Adrenal gland (tissue), 12 donors: ENCODE data around the gene LSM14B. TPM values are rescaled to one million over a fixed set of nuclear protein-coding genes. Genes with fewer than 3 reads are reported as not detected.
"Not testable (repeated sequence)": the region's sequence is repeated elsewhere in the genome, so short reads cannot be mapped to it uniquely, and the experiment has no call there.

Source experiments
- DNase-seq, 7 donors: peaks; one replicate each; pipeline ENCODE4 v3.0.0-alpha.2; 2019 to 2020
- H3K27ac ChIP-seq, 5 donors: fragments of 200-600 bp; sonication (generic) in 4 of 5; 1 replicate in 3 of 5; 2 replicates in 2 of 5; pipeline versions ENCODE4 v1.5.1 to v1.8.0; 2016 to 2020; ENCODE audit warnings: mild to moderate bottlenecking in 1 of 5
- H3K27me3 ChIP-seq: fragments of 200-600 bp; 2 replicates; pipeline ENCODE4 v1.8.0; 2021
- H3K36me3 ChIP-seq, 2 donors: fragments of 200-600 bp; replicated peaks in 1 of 2; 1 replicate in 1 of 2; 2 replicates in 1 of 2; pipeline versions ENCODE4 v1.5.1 to v1.8.0; 2018 to 2022
- H3K4me1 ChIP-seq, 2 donors: fragments of 200-600 bp; replicated peaks in 1 of 2; 1 replicate in 1 of 2; 2 replicates in 1 of 2; pipeline versions ENCODE4 v1.5.1 to v1.8.0; 2018 to 2021
- H3K4me3 ChIP-seq, 4 donors: fragments of 200-600 bp; sonication (generic) in 3 of 4; one replicate each; pipeline ENCODE4 v1.5.1; 2016 to 2018
- H3K9me3 ChIP-seq, 3 donors: fragments of 200-600 bp; sonication (generic) in 1 of 3; replicated peaks in 1 of 3; 1 replicate in 2 of 3; 2 replicates in 1 of 3; pipeline versions ENCODE4 v1.5.1 to v1.8.0; 2016 to 2021
- POLR2A ChIP-seq, 2 donors: fragments of 450-650 bp; IDR thresholded peaks; one replicate each; pipeline ENCODE4 v1.6.1; 2017; ENCODE audit warnings: antibody characterized with exemption in 2 of 2, mild to moderate bottlenecking in 2 of 2, moderate library complexity in 1 of 2
- WGBS, 4 donors: extraction: QIAGEN DNeasy Blood & Tissue Kit in 2 of 4; methylation state at CpG; one replicate each; pipeline versions ENCODE4 v1.1.5 to v1.1.7; 2013 to 2017; 5-methylcytosine and 5-hydroxymethylcytosine counted together
- intact Hi-C, 2 donors: fragments of 100-400 bp; cut with DNase I; formaldehyde crosslinking; loops; one replicate each; pipeline versions ENCODE4 v1.14.1 to v1.15.0; 2022 to 2023
- polyA plus RNA-seq, 3 donors: library from polyadenylated mRNA; stranded (reverse); fragments of 200-250 nt in 2 of 3; fragments of 350-450 nt in 1 of 3; fragmentation: Illumina TruSeq in 1 of 3; extraction: RNeasy Lipid Tissue Mini Kit (QIAGEN cat#74804) in 1 of 3; gene quantifications; one replicate each; pipeline ENCODE4 v1.2.3, GENCODE V29; 2013 to 2014
- total RNA-seq, 9 donors: library from RNA; depleted of rRNA in 4 of 9; stranded (reverse); fragments of >200 nt in 4 of 9; fragments of 120-200 nt in 1 of 9; fragmentation: NEBNext Ultra II Directional in 1 of 9; extraction: Animal tissue kit (Norgen Biotek cat#: 25700) in 1 of 9; gene quantifications; one replicate each; pipeline versions ENCODE4 v1.1.0 to v1.2.4, GENCODE V29; 2013 to 2023
- TF ChIP-seq, protein P1 (sequence below), 6 experiments: fragments of 450-650 bp in 4 of 6; fragments of 200-600 bp in 2 of 6; sonication (generic) in 1 of 6; IDR thresholded peaks; 1 replicate in 5 of 6; 2 replicates in 1 of 6; pipeline versions ENCODE4 v1.5.1 to v1.8.0; 2016 to 2021; ENCODE audit warnings: antibody characterized with exemption in 6 of 6, mild to moderate bottlenecking in 2 of 6, moderate library complexity in 1 of 6
- donor health status: healthy with polysubstance abuse.
- donor health status: Bipolar disorder and iron deficiency.
- donor health status: DM: yes; HTN: yes; CAD: no.
- donor health status: DM: no; HTN: no; CAD: no.
- donor health status: DM: no; HTN: no; CAD: no.
- donor health status: DM: yes; HTN: yes; CAD: no.

LSM14B gene
- total and polyA plus RNA-seq, 12 donors = 17.6 to 47.0 (median 29.2) TPM

DNA sequence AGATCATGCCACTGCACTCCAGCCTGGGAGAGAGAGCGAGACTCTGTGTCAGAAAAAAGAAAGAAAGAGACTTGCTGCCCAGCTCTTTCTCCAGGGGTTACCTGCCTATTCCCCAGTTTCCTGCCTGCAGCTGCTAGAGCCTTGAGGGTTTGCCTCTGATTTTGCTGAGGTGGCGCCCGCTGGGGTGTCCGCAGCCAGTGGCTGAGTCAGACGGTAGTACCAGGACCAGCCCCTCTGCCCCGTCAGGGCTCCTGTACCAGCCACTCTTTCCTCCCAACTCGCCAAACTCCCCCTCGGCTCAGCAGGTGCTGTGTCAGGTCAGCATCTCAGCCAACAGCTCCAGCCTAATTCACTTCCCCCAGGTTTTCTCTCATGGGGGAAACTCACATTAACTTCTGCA, 7.4 kb upstream of the LSM14B start:
- Histone ChIP-seq H3K4me1 (no peaks in the 10 kb centered on the region), H3K27ac (no peak overlapping the region), H3K9me3 (peaks cover 0 to 6% (median 0%) of the 10 kb centered on the region in 3 donors), H3K27me3 (no peaks in the 10 kb centered on the region), H3K4me3 (no peak overlapping the region), H3K36me3 (no peaks in the 10 kb centered on the region)
- intact Hi-C loops = loop anchor here in 1 of 2 donors (5.0 kb wide), 1 partner anchor 48 kb away; the partner anchor contains the start of gene TAF4
- no peak for DNase-seq
- 59 to 75% (median 67%) methylated on average over 8 of the region's 8 CpGs for WGBS, 4 donors
- no peak for TF ChIP-seq POLR2A (IDR thresholded peaks at IDR 0.05)
- TF ChIP-seq, protein P1, sequence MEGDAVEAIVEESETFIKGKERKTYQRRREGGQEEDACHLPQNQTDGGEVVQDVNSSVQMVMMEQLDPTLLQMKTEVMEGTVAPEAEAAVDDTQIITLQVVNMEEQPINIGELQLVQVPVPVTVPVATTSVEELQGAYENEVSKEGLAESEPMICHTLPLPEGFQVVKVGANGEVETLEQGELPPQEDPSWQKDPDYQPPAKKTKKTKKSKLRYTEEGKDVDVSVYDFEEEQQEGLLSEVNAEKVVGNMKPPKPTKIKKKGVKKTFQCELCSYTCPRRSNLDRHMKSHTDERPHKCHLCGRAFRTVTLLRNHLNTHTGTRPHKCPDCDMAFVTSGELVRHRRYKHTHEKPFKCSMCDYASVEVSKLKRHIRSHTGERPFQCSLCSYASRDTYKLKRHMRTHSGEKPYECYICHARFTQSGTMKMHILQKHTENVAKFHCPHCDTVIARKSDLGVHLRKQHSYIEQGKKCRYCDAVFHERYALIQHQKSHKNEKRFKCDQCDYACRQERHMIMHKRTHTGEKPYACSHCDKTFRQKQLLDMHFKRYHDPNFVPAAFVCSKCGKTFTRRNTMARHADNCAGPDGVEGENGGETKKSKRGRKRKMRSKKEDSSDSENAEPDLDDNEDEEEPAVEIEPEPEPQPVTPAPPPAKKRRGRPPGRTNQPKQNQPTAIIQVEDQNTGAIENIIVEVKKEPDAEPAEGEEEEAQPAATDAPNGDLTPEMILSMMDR (IDR thresholded peaks at IDR 0.05) = no peak

DNA sequence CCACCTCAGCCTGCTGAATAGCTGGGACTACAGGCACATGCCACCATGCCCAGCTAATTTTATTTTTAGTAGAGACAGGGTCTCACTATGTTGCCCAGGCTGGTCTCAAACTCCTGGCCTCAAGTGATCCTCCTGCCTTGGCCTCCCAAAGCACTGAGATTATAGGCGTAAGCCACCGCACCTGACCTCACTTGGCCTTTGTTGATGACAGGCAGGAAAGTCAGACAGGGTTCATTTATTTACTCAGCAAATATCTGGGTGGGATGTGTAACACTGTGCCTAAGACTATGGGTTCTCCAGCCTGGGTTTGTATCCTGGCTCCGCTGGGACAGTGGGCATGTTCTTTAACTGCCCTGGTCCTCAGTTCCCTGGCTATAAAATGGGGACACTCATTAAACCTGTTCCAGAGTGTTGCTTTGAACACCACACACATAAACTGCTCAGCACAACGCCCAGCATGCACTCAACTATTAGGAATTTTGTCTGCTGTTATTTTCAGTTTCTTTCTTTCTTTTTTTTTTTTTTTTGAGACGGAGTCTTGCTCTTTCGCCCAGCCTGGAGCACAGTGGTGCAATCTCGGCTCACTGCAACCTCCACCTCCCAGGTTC, 6.4 kb upstream of the LSM14B start:
- not testable (repeated sequence) for H3K4me3 ChIP-seq, H3K4me1 ChIP-seq, H3K36me3 ChIP-seq, H3K27ac ChIP-seq, DNase-seq, H3K9me3 ChIP-seq, H3K27me3 ChIP-seq
- intact Hi-C loops = loop anchor here in 1 of 2 donors (5.0 kb wide), 1 partner anchor 49 kb away; the partner anchor contains the start of gene TAF4
- 80 to 86% (median 84%) methylated on average over 6 to 7 of the region's 7 CpGs for WGBS, 4 donors

DNA sequence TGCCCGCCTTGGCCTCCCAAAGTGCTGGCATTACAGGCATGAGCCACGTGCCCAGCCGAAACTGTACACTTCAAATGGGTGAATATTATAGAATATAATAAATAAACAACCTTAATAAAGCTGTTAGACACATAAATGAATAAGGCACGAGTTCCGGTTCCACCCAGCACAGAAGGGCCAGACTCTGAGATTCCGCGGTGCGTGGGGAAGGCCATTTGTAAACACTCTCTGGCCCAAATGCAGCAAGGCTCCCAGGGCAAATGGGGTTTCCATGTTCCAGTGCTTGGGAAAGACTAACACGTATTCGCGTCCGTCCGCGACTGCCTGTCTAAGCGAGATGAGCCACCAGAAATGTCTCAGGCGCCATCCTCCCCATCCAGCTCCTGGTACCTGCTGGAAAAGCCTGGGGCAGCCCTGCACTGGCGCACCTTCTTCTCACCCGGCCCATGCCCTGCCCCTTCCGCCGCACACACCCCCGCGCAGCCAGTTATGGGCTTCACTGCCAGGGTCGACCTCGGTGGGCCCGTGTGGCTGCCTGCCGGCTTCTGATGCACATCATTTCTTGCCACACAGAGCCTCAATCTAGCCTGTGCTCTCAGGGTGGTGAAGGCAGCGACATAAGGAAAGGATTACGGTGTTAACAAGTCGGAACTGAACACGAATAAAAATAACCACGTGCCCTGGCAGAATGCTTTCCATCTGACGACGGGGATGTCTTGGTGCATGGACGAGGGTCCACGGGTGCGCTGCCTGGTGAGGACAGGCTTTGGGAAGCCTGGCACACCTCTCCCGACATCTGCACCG, 5.5 kb upstream of the LSM14B start:
- Histone ChIP-seq H3K4me1 (no peaks in the 10 kb centered on the region), H3K36me3 (no peaks in the 10 kb centered on the region), H3K4me3 (no peak overlapping the region), H3K27ac (no peak overlapping the region), H3K27me3 (no peaks in the 10 kb centered on the region), H3K9me3 (peaks cover 0 to 6% (median 0%) of the 10 kb centered on the region in 3 donors)
- intact Hi-C loops = loop anchor here in 1 of 2 donors (5.0 kb wide), 1 partner anchor 49 kb away; the partner anchor contains the start of gene TAF4
- TF ChIP-seq, protein P1 (IDR thresholded peaks at IDR 0.05) = no peak
- TF ChIP-seq POLR2A (IDR thresholded peaks at IDR 0.05) = no peak
- WGBS, 4 donors = 77 to 84% (median 83%) methylated on average over 34 to 38 of the region's 38 CpGs
- DNase-seq = no peak

DNA sequence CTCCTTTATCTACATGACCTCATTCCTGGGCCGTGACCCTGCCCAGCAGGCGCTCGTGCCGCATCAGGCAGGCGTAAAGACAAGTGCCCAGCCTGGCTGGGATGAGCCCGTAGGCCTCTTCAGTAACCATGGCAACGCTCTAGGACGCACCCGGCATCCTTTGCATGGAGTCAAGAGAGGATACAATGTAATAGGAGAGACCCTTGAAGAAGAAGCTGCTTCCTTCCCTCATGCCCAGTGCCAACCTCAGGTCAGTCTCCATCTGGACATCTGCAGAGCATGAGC, 5.0 kb upstream of the LSM14B start:
- Histone ChIP-seq H3K4me3 (no peak overlapping the region), H3K27me3 (no peaks in the 10 kb centered on the region), H3K9me3 (peaks cover 0 to 5% (median 0%) of the 10 kb centered on the region in 3 donors), H3K4me1 (no peaks in the 10 kb centered on the region), H3K36me3 (no peaks in the 10 kb centered on the region), H3K27ac (no peak overlapping the region)
- TF ChIP-seq, protein P1 (IDR thresholded peaks at IDR 0.05) = no peak
- TF ChIP-seq POLR2A (IDR thresholded peaks at IDR 0.05) = no peak
- WGBS, 4 donors = 32 to 44% (median 36%) methylated on average over 6 to 9 of the region's 9 CpGs; no CpG with 5 or more reads in 1 of the 4 donors
- no peak for DNase-seq
- intact Hi-C loops = loop anchor here in 1 of 2 donors (5.0 kb wide), 1 partner anchor 50 kb away; the partner anchor contains the start of gene TAF4
